GM12878 (cell line): ENCODE measurements around the gene SIGMAR1. TPM values are rescaled to one million over a fixed set of nuclear protein-coding genes. Genes with fewer than 3 reads are reported as not detected.
A peak's percentile ranks its signal among the peaks of the same experiment; 100 is the strongest.

ENCODE experiments used
- ASH2L ChIP-seq: fragments of 300-600, 200-600 bp; sonication (generic); IDR thresholded peaks from 2 replicates; pipeline ENCODE4 v1.6.1; 2017; ENCODE audit warnings: low read depth, mild to moderate bottlenecking, borderline replicate concordance
- BMI1 ChIP-seq: fragments of 450-650 bp; IDR thresholded peaks from 2 replicates; pipeline ENCODE4 v1.6.1; 2016; ENCODE audit warnings: mild to moderate bottlenecking, moderate library complexity, borderline replicate concordance
- CBX3 ChIP-seq: fragments of 200-600 bp; sonication (generic); IDR thresholded peaks from 2 replicates; pipeline ENCODE4 v1.6.1; 2016; ENCODE audit warnings: low read depth, borderline replicate concordance
- DPF2 ChIP-seq: fragments of 450-650 bp; IDR thresholded peaks from 2 replicates; pipeline ENCODE4 v1.6.1; 2017; ENCODE audit warnings: mild to moderate bottlenecking
- EZH2 ChIP-seq: IDR thresholded peaks from 2 replicates; pipeline ENCODE4 v1.6.1; 2012; ENCODE audit warnings: low read depth, mild to moderate bottlenecking, control low read depth, inconsistent platforms, low read length, borderline replicate concordance; ENCODE audit not compliant: control insufficient read depth
- HCFC1 ChIP-seq: fragments of 150-350 bp; IDR thresholded peaks from 2 replicates; pipeline ENCODE4 v1.6.1; 2014; ENCODE audit warnings: low read length
- IRF3 ChIP-seq: fragments of 450-650 bp; IDR thresholded peaks from 2 replicates; pipeline ENCODE4 v1.6.1; 2014; ENCODE audit warnings: mild to moderate bottlenecking
- KDM1A ChIP-seq: fragments of 200-600 bp; sonication (generic); IDR thresholded peaks from 2 replicates; pipeline ENCODE4 v1.6.1; 2016; ENCODE audit warnings: borderline replicate concordance
- MXI1 ChIP-seq: fragments of 150-350 bp; IDR thresholded peaks from 2 replicates; pipeline ENCODE4 v1.6.1; 2011; ENCODE audit warnings: low read depth, mild to moderate bottlenecking, inconsistent platforms, low read length, improper control_type of control experiment
- NFXL1 ChIP-seq: fragments of 450-650 bp; IDR thresholded peaks from 2 replicates; pipeline ENCODE4 v1.6.1; 2017; ENCODE audit warnings: antibody characterized with exemption, mild to moderate bottlenecking, borderline replicate concordance
- PAX8 ChIP-seq: fragments of 450-650 bp; IDR thresholded peaks from 2 replicates; pipeline ENCODE4 v1.6.1; 2017; ENCODE audit warnings: mild to moderate bottlenecking, moderate library complexity
- POLR2A ChIP-seq: IDR thresholded peaks from 2 replicates; pipeline ENCODE4 v1.6.1; 2011; ENCODE audit warnings: low read depth, mild to moderate bottlenecking, low read length
- POLR2AphosphoS2 ChIP-seq: IDR thresholded peaks from 2 replicates; pipeline ENCODE4 v1.6.1; 2011; ENCODE audit warnings: low read depth, mild to moderate bottlenecking, low read length, improper control_type of control experiment, moderate library complexity
- POU2F2 ChIP-seq: IDR thresholded peaks from 3 replicates; pipeline ENCODE4 v1.6.1; 2011; ENCODE audit warnings: low read depth, mild to moderate bottlenecking, low read length, borderline replicate concordance
- RAD21 ChIP-seq: IDR thresholded peaks from 2 replicates; pipeline ENCODE4 v1.6.1; 2011; ENCODE audit warnings: mild to moderate bottlenecking, low read depth, low read length, moderate library complexity; ENCODE audit not compliant: insufficient read depth
- SREBF2 ChIP-seq: IDR thresholded peaks from 2 replicates; pipeline ENCODE4 v1.6.1; 2012; ENCODE audit warnings: mild to moderate bottlenecking, low read length
- STAT3 ChIP-seq: IDR thresholded peaks from 2 replicates; pipeline ENCODE4 v1.6.1; 2011; ENCODE audit warnings: low read depth, low read length, improper control_type of control experiment
- TCF3 ChIP-seq: IDR thresholded peaks from 2 replicates; pipeline ENCODE4 v1.6.1; 2012; ENCODE audit warnings: low read depth, mild to moderate bottlenecking, low read length, borderline replicate concordance; ENCODE audit not compliant: insufficient read depth
- WRNIP1 ChIP-seq: IDR thresholded peaks from 2 replicates; pipeline ENCODE4 v1.6.1; 2011; ENCODE audit warnings: low read depth, low read length, improper control_type of control experiment, borderline replicate concordance
- ZBED1 ChIP-seq: IDR thresholded peaks from 2 replicates; pipeline ENCODE4 v1.6.1; 2016; ENCODE audit warnings: borderline replicate concordance
- ZNF207 ChIP-seq: fragments of 450-650 bp; IDR thresholded peaks from 2 replicates; pipeline ENCODE4 v1.6.1; 2014; ENCODE audit warnings: antibody characterized with exemption, mild to moderate bottlenecking, borderline replicate concordance
- ZNF24 ChIP-seq: fragments of 450-650 bp; IDR thresholded peaks from 2 replicates; pipeline ENCODE4 v1.6.1; 2017; ENCODE audit warnings: antibody characterized with exemption, mild to moderate bottlenecking
- polyA plus RNA-seq, 11 experiments: library from polyadenylated mRNA; depleted of rRNA in 4 of 11; unstranded in 6 of 11; stranded (reverse) in 5 of 11; fragments of >200 nt; fragmentation: Nextera tagmentation in 4 of 11; fragmentation: Illumina TruSeq in 1 of 11; extraction: Ambion mirVana in 4 of 11; extraction: Trizol in 1 of 11; gene quantifications; 1 replicate in 1 of 11; 2 replicates in 10 of 11; pipeline versions ENCODE4 v1.2.1 to v1.2.3, GENCODE V29; 2011 to 2016; ENCODE audit warnings: inconsistent platforms in 2 of 11, missing spikeins in 2 of 11, low read depth in 1 of 11
- total RNA-seq, 4 experiments: library from RNA; depleted of rRNA in 3 of 4; stranded (reverse); fragments of >200 nt in 3 of 4; fragmentation: Illumina TruSeq in 1 of 4; extraction: Trizol in 1 of 4; gene quantifications; 2 replicates each; pipeline versions ENCODE4 v1.2.1 to v1.2.3, GENCODE V29; 2013 to 2021
- TF ChIP-seq, protein P1 (sequence below): fragments of 450-650 bp; IDR thresholded peaks from 2 replicates; pipeline ENCODE4 v1.6.1; 2018; ENCODE audit warnings: borderline replicate concordance, mild to moderate bottlenecking; ENCODE audit not compliant: partially characterized antibody
- TF ChIP-seq, protein P2 (sequence below): IDR thresholded peaks from 2 replicates; pipeline ENCODE4 v1.6.1; 2011; ENCODE audit warnings: low read depth, low read length, improper control_type of control experiment, borderline replicate concordance

SIGMAR1 gene
- total and polyA plus RNA-seq, 10 of the 15 experiments (the other 5 are each of a cell fraction or from before 2014, with no cell fraction given), result 7.1 to 133 (median 69.5) TPM

DNA sequence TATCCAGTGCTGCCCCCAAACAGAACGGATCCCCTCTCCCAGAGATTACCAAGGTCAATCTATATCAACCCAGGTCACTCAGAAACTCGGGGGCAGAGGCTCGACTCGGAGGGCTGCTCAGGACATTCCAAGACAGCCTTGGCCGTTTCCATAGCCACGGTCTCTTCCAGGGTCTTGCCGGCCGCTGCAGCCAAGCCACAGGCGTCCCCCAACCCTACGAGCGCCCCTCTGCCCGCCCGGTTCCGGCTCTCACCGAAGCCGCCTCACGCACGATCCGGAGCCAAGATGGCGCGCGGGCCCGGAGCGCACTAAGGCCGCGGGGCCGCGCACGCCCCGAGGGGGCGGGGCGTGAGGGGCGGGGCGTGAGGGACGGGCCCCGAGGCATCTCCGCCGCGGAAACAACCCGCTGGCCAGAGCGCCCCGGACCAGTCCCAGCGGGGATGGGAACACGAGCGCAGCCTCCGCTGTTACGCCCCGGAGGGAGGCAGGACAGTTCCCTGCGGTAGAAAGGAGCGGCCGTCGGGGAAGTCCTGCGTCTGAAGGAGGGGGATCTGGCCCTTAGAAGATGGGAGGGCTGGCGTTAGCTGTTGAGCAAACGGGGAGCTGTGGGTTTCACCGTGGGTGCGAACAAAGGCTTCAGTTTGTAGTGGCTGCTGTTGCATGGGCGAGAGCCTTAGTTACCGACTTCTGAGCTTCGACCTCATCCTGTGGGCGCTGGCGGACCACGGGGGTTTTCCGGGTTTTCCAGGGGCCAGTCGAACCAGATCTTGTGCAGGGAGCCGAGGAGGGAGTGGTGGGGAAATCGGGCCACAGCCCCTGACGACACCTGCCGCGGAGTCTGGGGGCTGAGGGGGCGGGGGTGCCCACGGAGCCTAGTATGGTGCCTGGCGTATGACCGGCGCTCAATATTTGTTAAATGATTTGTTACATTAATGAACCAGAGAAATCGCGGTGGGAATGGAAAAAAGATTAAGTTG is 25.5 kb downstream of the SIGMAR1 start, which contains the start of gene RPP25L (continued):
- TF ChIP-seq, protein P1, sequence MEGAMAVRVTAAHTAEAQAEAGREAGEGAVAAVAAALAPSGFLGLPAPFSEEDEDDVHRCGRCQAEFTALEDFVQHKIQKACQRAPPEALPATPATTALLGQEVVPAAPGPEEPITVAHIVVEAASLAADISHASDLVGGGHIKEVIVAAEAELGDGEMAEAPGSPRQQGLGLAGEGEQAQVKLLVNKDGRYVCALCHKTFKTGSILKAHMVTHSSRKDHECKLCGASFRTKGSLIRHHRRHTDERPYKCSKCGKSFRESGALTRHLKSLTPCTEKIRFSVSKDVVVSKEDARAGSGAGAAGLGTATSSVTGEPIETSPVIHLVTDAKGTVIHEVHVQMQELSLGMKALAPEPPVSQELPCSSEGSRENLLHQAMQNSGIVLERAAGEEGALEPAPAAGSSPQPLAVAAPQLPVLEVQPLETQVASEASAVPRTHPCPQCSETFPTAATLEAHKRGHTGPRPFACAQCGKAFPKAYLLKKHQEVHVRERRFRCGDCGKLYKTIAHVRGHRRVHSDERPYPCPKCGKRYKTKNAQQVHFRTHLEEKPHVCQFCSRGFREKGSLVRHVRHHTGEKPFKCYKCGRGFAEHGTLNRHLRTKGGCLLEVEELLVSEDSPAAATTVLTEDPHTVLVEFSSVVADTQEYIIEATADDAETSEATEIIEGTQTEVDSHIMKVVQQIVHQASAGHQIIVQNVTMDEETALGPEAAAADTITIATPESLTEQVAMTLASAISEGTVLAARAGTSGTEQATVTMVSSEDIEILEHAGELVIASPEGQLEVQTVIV, result no peak
- TF ChIP-seq DPF2 (0 out of 2 replicates have a peak, but pooled peaks have one; percentile 34), EZH2 (no peak), KDM1A (no peak), TCF3 (no peak), ZBED1 (no peak), BMI1 (no peak), SREBF2 (no peak), RAD21 (no peak), ZNF24 (no peak), IRF3 (no peak), PAX8 (no peak), STAT3 (no peak), POLR2A (peak; percentile 99), POU2F2 (no peak), MXI1 (no peak; the same call in 1 of the 2 replicates), WRNIP1 (no peak), NFXL1 (no peak), HCFC1 (no peak; the same call in 1 of the 2 replicates), ZNF207 (no peak), ASH2L (no peak), POLR2AphosphoS2 (peak; percentile 89), CBX3 (no peak)
- TF ChIP-seq, protein P2, sequence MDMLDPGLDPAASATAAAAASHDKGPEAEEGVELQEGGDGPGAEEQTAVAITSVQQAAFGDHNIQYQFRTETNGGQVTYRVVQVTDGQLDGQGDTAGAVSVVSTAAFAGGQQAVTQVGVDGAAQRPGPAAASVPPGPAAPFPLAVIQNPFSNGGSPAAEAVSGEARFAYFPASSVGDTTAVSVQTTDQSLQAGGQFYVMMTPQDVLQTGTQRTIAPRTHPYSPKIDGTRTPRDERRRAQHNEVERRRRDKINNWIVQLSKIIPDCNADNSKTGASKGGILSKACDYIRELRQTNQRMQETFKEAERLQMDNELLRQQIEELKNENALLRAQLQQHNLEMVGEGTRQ, result no peak
